A549 treated with ZK216348 at 1 μM for 4 hours (cell line): Measurements from ENCODE around the gene PLVAP. TPM values are rescaled to one million over a fixed set of nuclear protein-coding genes. Genes with fewer than 3 reads are reported as not detected.

Experiments used
- total RNA-seq: library from RNA; stranded (reverse); fragments of 200-300 nt; extraction: Qiagen RNA extraction; gene quantifications from 5 replicates; pipeline ENCODE4 v1.2.3, GENCODE V29; 2022; ENCODE audit warnings: low read depth

The PLVAP gene, protein sequence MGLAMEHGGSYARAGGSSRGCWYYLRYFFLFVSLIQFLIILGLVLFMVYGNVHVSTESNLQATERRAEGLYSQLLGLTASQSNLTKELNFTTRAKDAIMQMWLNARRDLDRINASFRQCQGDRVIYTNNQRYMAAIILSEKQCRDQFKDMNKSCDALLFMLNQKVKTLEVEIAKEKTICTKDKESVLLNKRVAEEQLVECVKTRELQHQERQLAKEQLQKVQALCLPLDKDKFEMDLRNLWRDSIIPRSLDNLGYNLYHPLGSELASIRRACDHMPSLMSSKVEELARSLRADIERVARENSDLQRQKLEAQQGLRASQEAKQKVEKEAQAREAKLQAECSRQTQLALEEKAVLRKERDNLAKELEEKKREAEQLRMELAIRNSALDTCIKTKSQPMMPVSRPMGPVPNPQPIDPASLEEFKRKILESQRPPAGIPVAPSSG
- total RNA-seq, result not detected in 5 replicates

DNA sequence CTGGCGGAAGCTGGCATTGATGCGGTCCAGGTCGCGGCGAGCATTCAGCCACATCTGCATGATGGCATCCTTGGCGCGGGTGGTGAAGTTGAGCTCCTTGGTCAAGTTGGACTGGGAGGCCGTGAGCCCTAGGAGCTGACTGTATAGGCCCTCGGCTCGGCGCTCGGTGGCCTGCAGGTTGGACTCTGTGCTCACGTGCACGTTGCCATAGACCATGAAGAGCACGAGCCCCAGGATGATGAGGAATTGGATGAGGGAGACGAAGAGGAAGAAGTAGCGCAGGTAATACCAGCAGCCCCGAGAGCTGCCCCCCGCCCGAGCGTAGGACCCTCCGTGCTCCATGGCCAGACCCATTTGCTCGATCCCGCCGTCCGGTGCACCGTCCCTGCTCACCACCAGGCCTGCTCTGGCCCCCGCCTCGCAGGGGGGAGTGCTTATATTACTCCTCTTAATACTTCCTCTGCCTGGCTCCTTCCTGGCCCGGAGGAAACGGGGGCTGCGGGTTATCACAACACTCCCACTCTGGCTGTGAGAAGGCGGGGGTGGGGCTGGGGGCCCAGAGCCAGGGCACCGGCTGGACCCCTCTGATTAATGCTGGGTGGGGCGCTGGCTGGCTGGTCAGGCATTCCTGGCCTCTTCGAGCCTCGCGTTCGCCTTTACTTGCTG, at the start of gene PLVAP:
Gene PLVAP, minus strand, starts transcription at position 408 of the 666 bp plus-strand sequence. Its CDS starts 54 bp downstream, at position 354.

DNA sequence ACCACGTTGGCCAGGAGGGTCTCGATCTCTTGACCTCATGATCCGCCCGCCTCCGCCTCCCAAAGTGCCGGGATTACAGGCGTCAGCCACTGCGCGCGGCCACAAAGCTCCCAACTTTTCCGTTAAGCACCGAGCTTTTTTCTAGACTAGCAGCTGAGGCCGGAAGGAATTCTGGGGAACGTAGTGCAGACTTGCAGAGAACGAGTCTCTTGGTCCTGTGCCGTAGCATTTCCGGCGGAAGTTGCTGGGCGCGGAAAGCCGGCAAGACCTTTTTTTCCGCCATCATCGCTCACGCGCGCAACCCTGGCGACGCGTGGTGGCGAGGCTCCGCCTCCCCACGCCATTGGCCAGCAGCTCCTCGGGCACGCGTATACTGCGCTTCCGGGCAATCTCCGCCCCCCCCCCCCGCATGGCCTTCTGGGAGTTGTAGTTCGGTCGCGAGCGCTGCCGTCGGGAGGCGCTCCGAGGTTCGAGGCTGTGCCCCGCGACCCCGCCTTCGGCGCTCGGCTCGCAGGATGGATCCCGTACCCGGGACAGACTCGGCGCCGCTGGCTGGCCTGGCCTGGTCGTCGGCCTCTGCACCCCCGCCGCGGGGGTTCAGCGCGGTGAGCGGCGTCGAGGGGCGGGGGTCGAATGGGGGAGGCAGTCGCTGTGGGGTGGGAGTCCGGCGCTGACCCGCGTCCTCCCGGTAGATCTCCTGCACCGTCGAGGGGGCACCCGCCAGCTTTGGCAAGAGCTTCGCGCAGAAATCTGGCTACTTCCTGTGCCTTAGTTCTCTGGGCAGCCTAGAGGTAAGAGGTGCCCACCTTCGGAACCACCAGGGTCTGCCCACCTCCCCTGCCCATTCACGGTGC, 42.7 kb upstream of the PLVAP start, which contains the start of gene MVB12A:
Gene MVB12A, plus strand, starts transcription at position 427 of the 854 bp plus-strand sequence. Its CDS starts 89 bp downstream, at position 516.

DNA sequence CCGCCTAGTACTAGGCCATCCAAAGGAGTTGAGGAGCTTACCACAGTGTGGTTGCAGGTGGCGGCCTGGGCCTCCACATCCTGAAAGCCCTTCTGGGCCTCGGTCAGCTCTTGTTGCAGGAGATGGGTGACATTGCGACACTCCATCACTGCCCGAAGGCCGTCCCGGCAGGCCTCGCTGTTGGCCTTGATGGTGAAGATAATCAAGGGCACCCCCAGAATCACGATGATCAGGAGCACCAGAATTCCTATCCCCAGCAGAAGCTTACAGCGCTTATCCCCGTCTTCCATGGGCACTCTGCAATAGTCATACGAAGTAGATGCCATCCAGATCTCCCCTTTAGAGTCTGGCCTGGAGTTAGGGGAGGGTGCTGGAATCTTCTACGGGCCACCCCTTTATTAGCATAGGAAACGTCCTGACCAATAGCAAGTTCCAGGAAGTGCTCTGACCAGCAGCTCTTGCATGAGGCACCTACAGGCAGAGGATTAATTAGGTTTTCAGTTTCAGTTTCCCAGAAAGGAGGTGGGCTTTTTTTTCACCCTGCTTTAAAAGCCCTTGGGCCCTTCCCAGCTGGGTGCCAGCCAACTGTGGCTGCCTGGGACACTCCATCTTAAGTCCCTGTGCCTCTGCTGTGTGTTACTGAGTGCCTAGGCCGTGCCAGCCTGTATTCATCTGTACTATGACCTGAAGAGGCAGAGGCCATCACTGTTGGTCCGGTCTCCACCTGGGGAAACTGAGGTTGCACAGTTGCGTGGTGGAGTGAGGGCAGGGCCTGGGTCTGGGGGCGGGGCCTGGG, 28.3 kb upstream of the PLVAP start, which contains the start of gene BST2:
Gene BST2, minus strand, starts transcription at position 381 of the 796 bp plus-strand sequence. Its CDS starts 55 bp downstream, at position 326.

DNA sequence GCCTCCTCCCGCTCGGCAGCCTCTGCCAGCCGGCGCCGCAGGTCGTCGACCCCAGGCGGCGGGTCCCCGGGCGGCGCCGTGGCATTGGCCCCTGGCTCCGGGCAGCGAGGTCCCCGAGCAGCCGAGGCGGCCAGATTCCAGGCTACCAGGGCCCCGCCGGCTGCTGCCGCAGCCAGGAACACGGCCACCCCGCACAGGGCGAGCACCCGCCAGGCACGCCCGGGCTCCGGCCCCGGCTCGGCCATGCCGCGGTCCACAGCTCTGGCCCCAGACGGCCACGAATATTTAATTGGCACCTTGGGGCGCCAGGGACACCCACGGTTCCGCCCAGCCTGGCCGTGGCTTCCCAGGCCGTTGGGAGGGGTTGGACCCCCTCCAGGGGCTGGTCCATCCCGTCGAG, 16.8 kb upstream of the PLVAP start, which contains the start of gene CCDC194:
Gene CCDC194, minus strand, starts transcription at position 283 of the 400 bp plus-strand sequence. Its CDS starts 38 bp downstream, at position 245.

DNA sequence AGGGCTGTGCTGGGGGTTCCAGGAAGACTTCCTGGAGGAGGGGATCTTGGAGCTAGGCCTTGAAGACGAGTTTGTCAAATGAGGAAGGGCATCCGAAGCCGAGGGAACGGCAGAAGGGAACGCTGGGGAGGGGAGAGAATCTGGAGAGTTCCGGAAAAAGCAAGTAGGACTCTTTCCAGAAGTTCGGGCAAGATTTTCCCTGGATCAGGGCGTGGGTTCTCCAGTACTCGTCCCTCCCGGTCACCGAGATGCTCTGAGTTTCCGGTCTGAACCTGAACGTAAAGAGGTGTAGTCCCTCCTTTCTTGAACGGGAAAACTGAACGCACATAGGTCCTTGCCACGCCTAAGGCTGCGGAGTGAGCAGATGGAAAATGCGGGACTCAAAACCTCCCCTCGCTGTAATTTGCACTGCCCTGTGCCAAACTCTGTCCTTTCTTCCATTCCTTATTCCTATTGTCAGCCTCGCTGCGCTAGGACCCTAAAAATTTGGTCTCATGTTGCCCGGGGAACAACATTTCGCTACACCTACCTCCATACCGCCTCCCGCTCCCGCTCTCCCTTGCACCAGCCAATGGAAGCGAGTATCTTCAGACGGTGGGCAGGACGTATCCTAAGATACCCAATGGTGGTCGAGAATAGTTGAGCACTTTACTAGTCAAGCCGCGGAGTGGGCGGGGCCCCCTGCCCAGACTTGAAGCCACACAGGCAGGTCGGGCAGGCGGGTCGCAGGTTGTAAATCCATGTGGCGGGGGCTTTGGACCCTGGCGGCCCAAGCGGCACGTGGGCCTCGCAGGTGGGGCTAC, 40.1 kb downstream of the PLVAP start, which contains the start of gene GTPBP3:
Gene GTPBP3, plus strand, starts transcription at position 682 of the 803 bp plus-strand sequence. Its CDS starts 59 bp downstream, at position 741.

DNA sequence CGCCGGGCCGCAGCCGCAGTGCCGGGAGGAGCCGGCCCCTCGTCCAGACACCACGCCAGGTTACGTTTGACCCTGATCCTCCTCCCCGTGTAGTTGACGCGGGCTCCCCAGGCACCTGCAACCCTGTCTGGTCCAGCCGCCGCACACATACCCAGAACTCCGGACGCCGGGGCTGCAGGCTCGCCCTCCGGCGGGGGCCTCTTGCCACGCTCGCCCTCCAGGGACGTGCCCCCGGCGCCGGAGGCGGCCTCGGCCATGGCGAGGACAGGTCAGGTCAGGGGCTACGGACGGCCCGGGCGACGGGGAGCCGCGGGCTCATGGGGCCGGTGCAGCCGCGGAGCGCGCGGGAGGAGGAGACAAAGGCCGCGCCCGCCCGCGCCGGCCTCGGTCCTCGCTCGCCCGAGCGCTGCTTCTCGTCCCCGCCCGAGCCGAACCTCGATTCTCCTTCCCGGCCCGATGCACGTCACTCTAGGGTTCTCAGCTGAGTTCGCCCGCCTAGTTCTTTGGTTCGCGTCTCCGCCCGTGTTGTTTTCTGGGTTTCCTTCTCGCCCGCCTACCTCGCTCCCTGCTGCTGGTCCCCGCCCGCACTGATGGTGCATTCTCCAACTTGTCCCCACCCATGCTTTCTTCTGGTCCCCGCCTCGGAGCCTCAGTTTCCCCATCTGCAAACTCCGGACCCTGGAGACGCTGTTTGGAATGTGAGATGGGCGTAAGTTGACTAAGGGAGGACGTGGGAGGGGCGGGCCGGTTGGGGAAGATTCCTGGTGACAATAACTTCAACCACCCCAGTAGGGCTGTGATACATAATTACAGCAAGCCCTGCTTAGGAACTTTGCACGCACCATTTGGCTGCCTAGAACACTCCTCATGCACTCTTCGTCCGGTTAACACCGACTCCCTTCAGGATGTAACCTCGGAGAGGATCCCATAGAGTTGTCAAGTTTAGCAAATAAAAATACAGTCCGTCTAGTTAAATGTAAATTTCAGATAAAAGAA, 42.4 kb downstream of the PLVAP start, which contains the start of gene ANO8:
Gene ANO8, minus strand, starts transcription at position 442 of the 996 bp plus-strand sequence. Its CDS starts 185 bp downstream, at position 257.

DNA sequence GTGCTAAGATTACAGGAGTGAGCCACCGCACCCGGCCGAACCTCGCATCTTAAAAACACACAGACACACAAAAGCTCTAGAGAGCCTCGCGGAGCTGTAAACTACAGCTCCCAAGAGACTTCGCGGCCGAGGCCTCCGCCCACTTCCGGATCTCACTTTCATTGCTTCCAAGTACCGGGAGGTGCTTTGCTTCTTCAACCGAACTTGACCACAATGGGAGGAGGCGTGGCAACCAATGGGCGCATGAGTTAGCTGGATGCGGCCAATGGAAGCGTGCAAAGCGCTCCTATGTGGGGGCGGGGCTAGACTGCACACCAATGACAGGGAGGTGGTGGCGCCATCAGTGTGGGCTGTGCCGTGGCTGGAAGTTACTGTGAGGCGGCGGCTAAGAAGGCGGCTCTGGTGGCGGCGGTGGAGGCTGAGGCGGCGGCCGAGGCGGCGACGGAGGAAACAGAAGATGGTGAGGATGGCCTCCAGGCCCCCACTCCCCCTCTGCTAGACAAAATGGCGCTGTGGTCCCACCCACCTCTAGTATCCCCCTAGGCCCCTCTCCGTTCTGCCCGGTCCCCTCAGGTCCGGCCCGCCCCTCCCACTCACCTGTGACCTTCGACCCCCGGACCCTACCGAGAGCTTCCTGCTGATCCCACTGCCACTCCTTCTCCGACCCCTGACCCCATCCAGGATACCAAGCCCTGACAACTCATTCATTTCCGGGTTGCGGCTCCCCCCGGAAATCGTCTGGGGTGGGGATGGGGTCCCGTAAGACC, 67.8 kb downstream of the PLVAP start, which contains the start of gene DDA1:
Gene DDA1, plus strand, starts transcription at position 366 of the 767 bp plus-strand sequence. Its CDS starts 92 bp downstream, at position 458.

DNA sequence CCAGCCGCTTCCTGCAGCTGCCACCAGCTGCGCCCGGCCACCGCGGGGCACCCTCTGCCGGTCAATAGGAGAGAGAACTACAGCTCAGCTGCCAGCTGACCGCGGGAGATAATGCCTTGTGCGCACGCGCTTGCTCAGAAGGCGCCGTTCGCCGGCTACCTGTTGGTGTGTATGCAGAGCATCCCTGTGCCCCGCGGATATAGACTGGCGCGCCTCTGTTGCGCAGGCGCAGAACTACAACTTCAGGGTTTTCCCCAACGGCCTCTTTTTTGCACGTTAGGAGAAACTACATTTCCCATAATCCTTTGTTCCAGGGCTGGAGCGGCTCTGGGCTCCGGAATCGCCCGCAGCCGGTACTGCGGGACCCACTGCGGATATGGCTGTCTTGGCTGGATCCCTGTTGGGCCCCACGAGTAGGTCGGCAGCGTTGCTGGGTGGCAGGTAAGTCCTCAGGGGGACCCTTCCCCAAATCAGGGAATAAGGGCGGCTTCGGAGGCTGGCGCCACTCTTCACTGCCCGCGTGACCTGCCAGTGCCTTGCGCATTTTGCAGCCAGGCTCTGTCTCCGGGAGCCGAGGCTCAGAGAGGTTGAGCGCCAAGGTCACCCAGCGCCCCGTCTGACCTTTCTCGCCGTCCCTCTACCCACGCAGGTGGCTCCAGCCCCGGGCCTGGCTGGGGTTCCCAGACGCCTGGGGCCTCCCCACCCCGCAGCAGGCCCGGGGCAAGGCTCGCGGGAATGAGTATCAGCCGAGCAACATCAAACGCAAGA, 71.4 kb downstream of the PLVAP start, which contains the start of gene MRPL34:
Gene MRPL34, plus strand, starts transcription at position 356 of the 768 bp plus-strand sequence. Its CDS starts 21 bp downstream, at position 377.

DNA sequence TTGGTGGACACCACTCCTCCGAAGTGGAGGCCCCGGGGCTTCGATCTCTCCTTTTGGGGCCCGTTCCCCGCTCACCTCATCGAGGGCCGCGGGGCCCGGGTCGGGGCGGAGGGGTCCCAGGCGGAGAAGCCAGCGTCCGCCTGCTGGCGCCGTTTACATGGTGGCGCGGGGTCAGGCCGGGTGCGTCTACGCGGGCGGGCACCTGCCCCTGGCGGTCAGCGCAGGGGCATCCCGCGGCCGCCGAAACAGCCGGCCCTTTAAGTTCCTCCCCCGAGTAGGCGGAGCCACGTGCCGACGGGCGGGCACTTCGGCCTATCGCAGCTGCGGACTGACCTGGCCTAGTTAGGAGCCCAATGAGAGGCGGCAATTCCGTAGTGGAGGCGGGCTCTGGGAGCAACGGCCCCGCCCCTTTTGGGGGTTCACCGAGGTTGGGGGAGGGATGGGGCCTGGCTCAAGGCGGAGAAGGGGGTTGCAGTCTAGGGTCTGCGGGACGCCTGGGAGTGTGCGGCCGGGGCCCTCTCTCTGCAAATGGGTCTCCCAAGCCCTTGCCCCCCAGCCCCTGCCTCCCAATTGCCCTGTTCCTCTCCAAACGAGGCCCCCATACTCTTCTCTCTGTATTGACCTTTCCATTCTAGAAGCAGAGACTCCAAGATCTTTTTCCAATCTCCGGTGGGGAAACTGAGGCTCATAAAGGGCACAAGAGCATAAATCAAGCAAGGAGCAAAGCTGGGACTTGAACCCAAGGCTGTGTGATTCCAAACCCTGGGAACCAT, 73.8 kb downstream of the PLVAP start, which contains the start of gene ABHD8:
Gene ABHD8, minus strand, starts transcription at position 259 of the 773 bp plus-strand sequence. CDS start 1,809 bp downstream, outside the sequence.

Other genes with a start within 250 kb of the PLVAP start
- 12.2 to 17.8 TPM (median 16.3 TPM) in 5 replicates for gene USE1, start 162.0 kb downstream of the PLVAP start, total RNA-seq
- 8.0 to 13.5 TPM (median 11.6 TPM) in 5 replicates for gene OCEL1, start 151.1 kb downstream of the PLVAP start, total RNA-seq
- 25.5 to 79.2 TPM (median 72.8 TPM) in 5 replicates for gene NR2F6, start 131.4 kb downstream of the PLVAP start, total RNA-seq
- gene USHBP1, start 112.6 kb downstream of the PLVAP start, total RNA-seq, result not detected in 5 replicates
- 58.2 to 67.7 TPM (median 62.6 TPM) in 5 replicates for gene BABAM1, start 109.9 kb downstream of the PLVAP start, total RNA-seq
- gene ANKLE1, start 95.4 kb downstream of the PLVAP start, total RNA-seq, result 0.12 to 0.90 TPM (median 0.52 TPM) in 5 replicates
- 2.0 to 3.2 TPM (median 3.1 TPM) in 5 replicates for gene ABHD8, start 73.9 kb downstream of the PLVAP start, total RNA-seq
- gene MRPL34, start 71.5 kb downstream of the PLVAP start, total RNA-seq, result 40.0 to 98.7 TPM (median 87.8 TPM) in 5 replicates
- gene DDA1, start 67.8 kb downstream of the PLVAP start, total RNA-seq, result 46.6 to 71.6 TPM (median 63.9 TPM) in 5 replicates
- gene ANO8, start 42.5 kb downstream of the PLVAP start, total RNA-seq, result 1.6 to 5.5 TPM (median 4.3 TPM) in 5 replicates
- gene GTPBP3, start 39.8 kb downstream of the PLVAP start, total RNA-seq, result 15.3 to 25.9 TPM (median 22.8 TPM) in 5 replicates
- gene CCDC194, start 16.9 kb upstream of the PLVAP start, total RNA-seq, result not detected in 5 replicates
- 0.23 to 0.35 TPM (median 0.32 TPM) in 3 of 5 replicates, not detected in the others for gene BST2, start 28.3 kb upstream of the PLVAP start, total RNA-seq
- 22.5 to 43.2 TPM (median 39.3 TPM) in 5 replicates for gene MVB12A, start 42.7 kb upstream of the PLVAP start, total RNA-seq
- 0.14 to 0.91 TPM (median 0.63 TPM) in 5 replicates for gene TMEM221, start 71.3 kb upstream of the PLVAP start, total RNA-seq
- gene NXNL1, start 83.6 kb upstream of the PLVAP start, total RNA-seq, result not detected in 5 replicates
- gene SLC27A1, start 93.2 kb upstream of the PLVAP start, total RNA-seq, result 1.7 to 3.6 TPM (median 2.8 TPM) in 5 replicates
- gene PGLS, start 134.3 kb upstream of the PLVAP start, total RNA-seq, result 41.7 to 79.6 TPM (median 75.4 TPM) in 5 replicates
- 46.5 to 80.8 TPM (median 73.0 TPM) in 5 replicates for gene COLGALT1, start 178.3 kb upstream of the PLVAP start, total RNA-seq